CD4-positive, alpha-beta T cell treated with Interleukin-4 for 1 hour (primary cell): Measurements from ENCODE around the gene MARCHF10.

Experiments
- DNase-seq, 2 donors: peaks; one replicate each; pipeline ENCODE4 v3.0.0-alpha.2; 2020 to 2022

The MARCHF10 gene

DNA sequence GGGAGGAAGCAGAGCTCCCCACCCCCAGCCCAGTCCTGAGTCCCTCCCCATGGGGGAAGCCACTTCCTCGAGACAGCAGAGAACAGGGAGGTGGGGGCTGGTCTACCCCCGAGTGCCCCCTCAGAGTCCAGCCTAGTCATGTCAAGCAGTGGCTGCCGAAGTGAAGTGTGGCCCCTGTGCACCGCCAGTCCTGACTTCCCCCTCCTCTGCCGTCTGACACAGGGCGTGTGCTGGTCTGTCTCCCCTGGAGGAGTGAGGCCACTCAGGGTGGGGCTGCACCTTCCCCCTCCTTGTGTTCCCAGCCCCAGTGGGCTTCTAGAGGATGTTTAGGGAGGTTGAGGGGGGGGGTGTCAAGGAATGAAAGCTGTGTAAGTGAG, 133.8 kb downstream of the MARCHF10 start:
- no peak for DNase-seq

- DNase-seq: no peak
Observed at GRCh38 chr17:62673614-62674362, 134.3 kb downstream of the MARCHF10 start.

DNA sequence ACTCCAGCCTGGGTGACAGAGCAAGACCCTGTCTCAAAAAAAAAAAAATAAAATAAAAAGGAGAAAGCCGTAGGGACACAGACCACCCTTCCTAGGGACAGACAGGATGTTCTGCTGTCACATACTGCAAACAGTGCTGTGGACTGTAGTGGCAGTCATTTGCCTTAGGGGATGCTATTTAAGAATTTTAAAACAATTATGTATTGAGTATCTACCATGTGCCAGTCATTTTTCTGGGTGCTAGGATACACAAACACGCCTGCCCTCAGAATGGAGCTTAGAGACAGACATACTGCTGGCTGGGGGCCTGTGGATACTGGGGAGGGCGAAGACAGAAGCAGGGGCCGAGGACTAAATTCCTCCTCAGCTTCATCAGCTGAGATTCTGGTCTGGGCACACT, 135.2 kb downstream of the MARCHF10 start:
- no peak for DNase-seq

GRCh38 chr17:62671553-62671952, 136.6 kb downstream of the MARCHF10 start:
- no peak for DNase-seq

DNA sequence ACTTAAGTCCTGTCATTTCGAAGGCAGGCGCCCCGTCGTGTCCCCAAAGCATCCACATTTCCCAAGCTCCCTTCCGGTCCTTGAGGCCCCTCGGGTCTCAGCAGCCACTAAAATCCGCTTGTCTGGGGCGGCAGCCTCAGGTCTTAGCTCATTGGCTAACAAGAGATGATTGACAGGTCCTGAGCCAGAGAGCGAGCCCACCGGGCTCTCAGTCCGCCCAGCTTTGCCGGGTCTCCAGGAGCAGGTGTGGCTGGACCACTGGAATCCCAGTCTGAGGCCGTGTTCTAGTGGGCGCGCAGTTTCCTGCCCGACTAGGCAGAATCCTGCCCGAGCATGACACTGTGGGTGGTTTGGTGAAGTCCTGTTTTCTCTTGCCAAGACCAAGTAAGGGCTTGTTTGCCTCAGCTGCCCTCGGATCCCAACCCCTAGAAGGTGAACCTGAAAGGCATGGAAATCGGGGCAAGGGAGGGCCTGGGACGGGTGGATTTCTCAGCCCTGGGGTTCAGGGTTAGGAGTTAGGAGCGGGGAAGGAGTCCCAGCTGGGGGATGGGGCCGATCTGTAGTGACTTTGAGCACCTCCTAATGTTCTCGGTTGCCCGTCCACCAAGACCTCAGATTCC, 137.8 kb downstream of the MARCHF10 start:
- no peak for DNase-seq

DNA sequence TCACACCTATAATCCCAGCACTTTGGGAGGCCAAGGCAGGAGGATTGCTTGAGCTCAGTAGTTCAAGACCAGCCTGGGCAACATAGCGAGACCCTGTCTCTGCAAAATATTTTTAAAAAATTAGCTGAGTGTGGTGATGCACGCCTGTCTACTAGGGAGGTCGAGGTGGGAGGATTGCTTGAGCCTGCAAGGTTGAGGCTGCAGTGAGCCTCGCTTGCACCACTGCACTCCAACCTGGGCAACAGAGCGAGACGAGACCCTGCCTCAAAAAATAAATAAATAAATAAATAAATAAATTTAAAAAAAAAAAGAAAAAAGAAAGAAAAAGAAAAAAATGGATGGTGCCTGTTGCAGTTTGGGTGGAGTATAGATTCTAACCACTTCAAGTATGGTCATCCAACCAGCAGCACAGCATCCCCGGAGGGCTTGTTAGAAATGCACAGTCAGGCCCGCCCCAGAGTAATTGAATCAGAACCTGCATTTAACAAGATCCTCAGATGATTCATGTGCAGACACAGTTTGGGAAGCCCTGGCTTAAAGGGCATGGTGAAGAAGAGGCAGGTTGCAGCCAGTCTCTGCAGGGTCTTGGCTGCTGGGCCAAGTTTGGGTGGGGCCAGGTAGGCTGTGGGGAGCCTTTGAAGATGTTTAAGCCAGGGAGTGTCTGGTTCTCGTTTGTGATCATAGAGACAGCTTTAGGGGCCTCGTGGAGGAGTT, 139.9 kb downstream of the MARCHF10 start:
- no peak for DNase-seq

DNA sequence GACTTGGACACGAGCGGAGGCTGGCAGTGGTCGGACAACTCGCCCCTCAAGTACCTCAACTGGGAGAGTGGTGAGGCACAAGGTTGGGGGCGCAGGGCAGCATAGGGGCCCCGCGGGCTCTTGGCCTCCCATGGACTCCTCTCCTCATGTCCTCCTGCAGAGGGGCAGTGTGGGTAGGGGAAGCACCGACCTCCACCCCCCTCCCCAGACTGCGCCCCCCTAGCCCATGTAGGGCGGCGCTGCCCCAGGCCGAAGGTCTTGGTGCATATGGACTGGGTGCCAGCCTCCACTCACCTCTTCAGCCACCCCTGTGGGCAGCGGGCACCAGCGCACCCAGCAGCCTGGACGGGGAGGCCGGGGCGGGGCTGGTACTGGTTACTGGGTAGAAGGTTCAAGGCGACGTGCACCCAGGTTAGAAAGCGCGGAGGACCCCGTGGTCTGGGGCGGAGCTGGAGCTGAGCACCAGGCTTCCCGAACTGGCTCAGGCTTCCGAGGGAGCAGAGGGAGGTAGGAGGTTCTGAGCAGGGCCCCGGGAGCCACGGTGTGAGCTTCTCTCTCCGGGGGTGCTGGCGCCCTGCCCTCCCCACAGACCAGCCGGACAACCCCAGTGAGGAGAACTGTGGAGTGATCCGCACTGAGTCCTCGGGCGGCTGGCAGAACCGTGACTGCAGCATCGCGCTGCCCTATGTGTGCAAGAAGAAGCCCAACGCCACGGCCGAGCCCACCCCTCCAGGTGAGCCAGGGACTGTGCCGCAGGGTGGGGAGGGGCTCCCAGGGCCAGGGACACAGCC, 141.1 kb downstream of the MARCHF10 start:
- DNase-seq: no peak

GRCh38 chr17:62666061-62666800, 141.9 kb downstream of the MARCHF10 start:
- DNase-seq: no peak

GRCh38 chr17:62665599-62665998, 142.5 kb downstream of the MARCHF10 start:
- DNase-seq: no peak

GRCh38 chr17:62664336-62665120, 143.6 kb downstream of the MARCHF10 start:
- no peak for DNase-seq

GRCh38 chr17:62663304-62663703, 144.8 kb downstream of the MARCHF10 start:
- DNase-seq: no peak

- DNase-seq: no peak
Observed at GRCh38 chr17:62662855-62663254, 145.3 kb downstream of the MARCHF10 start.

- DNase-seq: no peak
Observed at GRCh38 chr17:62661337-62661736, 146.8 kb downstream of the MARCHF10 start.

DNA sequence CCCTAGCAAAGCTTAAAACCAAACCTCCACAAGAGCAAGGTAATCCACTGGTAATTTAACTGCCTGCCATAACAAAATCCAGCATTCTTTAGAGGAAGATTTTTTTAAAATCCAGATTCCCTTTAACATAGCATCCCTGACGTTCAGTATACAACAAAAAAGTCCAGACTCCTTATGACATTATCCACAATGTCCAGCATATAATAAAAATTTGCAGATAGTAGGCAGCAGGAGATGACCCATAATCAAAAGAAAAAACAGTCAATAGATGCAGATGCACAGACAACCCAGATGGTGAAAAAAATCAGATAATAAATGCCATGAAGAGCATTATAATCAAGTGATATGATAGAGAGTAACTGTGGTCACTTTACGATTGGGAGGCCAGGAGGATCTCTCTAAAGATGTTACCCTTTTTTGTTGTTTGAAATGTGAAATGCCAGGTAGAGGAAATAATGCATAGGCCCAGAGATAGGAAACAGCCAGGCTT, 147.4 kb downstream of the MARCHF10 start:
- DNase-seq: no peak

DNA sequence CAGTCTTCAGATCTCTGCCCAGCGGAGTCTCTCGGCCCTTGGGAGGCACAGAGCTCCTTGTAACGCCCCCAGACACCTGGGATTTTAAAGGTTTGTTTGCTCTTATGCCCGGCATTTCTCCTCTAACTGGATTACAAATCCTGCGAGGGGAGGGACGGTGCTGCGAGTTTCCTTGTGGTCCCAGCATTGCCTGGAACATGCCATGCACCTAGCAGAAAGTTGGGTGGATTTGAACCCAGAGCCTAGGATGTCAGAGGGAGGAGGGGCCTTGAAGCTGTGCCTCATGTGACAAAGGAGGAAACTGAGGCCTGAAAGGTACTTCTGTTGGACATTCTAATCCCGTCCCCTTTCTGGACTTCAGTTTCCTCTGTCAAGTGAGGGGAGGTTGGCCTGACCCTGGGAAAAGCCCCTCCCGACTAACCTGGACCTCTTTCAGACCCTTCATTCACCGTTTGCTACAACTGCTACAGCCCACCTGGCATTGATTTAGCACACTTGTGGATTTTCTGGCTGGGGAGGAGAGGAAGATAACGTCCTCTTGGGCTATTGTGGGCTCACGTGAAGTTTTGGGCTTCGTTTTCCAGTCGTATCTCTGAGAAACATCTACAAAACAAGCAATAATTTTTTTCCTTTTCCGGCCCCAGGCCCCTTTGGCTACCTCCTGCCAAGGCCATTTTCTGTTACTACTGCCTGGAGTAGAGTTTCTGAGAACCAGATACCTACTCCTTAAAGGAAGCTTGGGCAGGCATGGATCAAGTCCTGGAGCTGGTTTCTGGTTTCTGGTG, 149.8 kb downstream of the MARCHF10 start:
- DNase-seq: no peak

DNA sequence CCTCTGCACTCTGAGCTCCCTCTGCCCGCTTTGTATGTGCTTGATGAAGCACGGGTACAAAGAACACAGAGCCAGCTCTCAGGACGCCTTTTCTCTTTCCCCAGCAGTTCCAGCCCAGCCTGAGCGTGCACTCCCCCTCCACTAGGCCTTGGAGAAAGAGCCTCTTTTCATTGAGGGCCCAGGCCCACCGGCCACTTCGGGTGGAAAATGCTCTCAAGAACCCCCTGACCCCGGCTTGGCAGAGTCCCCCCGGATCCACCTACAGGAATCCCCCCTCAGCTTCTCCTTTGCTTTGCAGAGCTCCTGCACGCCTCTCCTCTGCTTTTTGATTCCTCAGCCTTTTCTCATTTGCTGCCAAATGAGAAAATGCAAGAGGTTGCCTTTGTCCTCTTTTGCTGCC, 150.4 kb downstream of the MARCHF10 start:
- no peak for DNase-seq

DNA sequence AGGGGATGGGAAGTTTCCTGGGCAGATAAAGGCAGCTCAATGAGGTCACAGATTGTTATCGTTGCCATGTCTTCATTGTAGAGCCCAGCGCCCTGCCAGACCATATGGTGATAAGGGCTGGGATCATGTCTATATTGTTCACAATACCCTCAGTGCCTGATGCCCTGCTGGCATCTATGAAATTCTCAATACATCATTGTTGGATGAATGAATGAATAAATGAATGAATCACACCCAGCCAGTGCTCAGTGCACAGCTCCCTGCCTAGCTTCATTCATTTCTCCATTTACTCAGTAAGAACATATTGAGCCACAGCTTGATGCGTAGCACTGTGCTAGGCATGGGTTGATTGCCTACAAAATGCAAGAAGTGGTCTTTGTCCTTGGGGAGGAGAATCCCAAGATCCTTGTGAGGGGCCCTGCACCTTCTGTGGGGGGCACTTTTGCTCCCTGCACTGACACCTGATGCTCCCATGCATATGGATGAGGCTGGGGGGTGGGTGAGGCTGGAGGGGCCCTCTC, 150.9 kb downstream of the MARCHF10 start:
- no peak for DNase-seq

DNA sequence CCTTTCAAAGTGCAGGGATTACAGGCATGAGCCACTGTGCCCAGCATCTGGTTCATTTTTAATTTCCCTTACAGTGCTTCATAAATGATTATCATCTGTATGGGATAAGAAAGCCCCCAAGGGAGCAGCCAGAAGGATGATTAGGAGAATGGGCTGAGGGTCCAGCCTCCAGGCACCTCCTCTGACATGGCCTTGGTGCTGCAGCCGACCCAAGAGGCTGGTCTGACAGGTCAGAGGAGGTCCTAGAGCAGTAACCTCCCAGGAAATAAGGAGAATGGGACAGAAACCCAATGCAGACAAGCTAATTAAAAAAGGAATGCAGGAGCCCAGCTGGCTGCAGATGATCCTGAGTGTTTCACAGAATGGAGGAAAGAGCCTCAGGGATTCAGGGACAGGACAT, 151.7 kb downstream of the MARCHF10 start:
- no peak for DNase-seq

DNA sequence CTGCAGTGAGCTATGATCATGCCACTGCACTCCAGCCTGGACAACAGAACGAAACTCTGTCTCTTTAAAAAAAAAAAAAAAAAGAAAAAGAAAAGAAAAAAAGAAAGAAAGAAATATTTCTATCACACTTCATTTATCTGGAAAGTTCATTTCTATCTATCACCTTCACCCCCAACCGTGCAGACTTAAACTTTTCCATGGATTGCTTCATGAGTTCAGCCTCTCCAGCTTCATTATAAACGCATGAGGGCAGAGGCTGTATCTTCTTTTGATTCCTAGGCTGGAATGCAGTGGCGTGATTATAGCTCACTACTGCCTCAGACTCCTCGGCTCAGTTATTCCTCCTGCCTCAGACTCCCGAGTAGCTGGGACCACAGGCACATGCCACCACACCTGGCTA, 152.5 kb downstream of the MARCHF10 start:
- DNase-seq: no peak
